GM21515 (cell line): Measurements from ENCODE around the gene NBL1.

Experiments
- ATAC-seq: cut with Tn5 transposase; IDR thresholded peaks from one replicate; pipeline ENCODE4 v1.9.1; 2021; ENCODE audit not compliant: unreplicated experiment

The NBL1 gene

GRCh38 chr1:19645411-19646251 lies 1.5 kb downstream of the NBL1 start:
- no peak for ATAC-seq

GRCh38 chr1:19646377-19647319 lies 2.5 kb downstream of the NBL1 start:
- no peak for ATAC-seq

- ATAC-seq, result no peak
Observed at GRCh38 chr1:19647643-19648042, 3.5 kb downstream of the NBL1 start.

GRCh38 chr1:19648239-19648638 lies 4.1 kb downstream of the NBL1 start:
- no peak for ATAC-seq

- ATAC-seq, result no peak
Observed at GRCh38 chr1:19648689-19649088, 4.6 kb downstream of the NBL1 start.

- no peak for ATAC-seq
Observed at GRCh38 chr1:19650416-19651140, 6.5 kb downstream of the NBL1 start.

- no peak for ATAC-seq
Observed at GRCh38 chr1:19651141-19651737, 7.1 kb downstream of the NBL1 start.

GRCh38 chr1:19654386-19654785 lies 10.3 kb downstream of the NBL1 start:
- no peak for ATAC-seq

- no peak for ATAC-seq
Observed at GRCh38 chr1:19654886-19655717, 11.0 kb downstream of the NBL1 start.

GRCh38 chr1:19655718-19656080 lies 11.6 kb downstream of the NBL1 start:
- ATAC-seq, result no peak

GRCh38 chr1:19656134-19656779 lies 12.1 kb downstream of the NBL1 start:
- no peak for ATAC-seq

GRCh38 chr1:19656780-19657466 lies 12.8 kb downstream of the NBL1 start:
- no peak for ATAC-seq

- no peak for ATAC-seq
Observed at GRCh38 chr1:19657511-19657910, 13.4 kb downstream of the NBL1 start.

GRCh38 chr1:19658186-19658585 lies 14.1 kb downstream of the NBL1 start:
- no peak for ATAC-seq

- ATAC-seq, result no peak
Observed at GRCh38 chr1:19661721-19662228, 17.7 kb downstream of the NBL1 start.

GRCh38 chr1:19662313-19662712 lies 18.2 kb downstream of the NBL1 start:
- no peak for ATAC-seq

GRCh38 chr1:19664453-19665185 lies 20.5 kb downstream of the NBL1 start, which contains the start of gene HTR6:
Gene HTR6, plus strand, starts transcription at chr1:19664875. Its CDS starts 879 bp downstream, at chr1:19665754.
- ATAC-seq, result no peak

- ATAC-seq, result no peak
Observed at GRCh38 chr1:19665186-19665495, 21.0 kb downstream of the NBL1 start.
